Endometrial microvascular endothelial cells (primary cell): Measurements from ENCODE around the gene TCL1A. TPM values are rescaled to one million over a fixed set of nuclear protein-coding genes. Genes with fewer than 3 reads are reported as not detected.

ENCODE experiments used
- total RNA-seq: library from RNA; depleted of rRNA; stranded (reverse); fragments of >200 nt; gene quantifications from one replicate; pipeline ENCODE4 v1.2.3, GENCODE V29; 2015; ENCODE audit errors: inconsistent ontology term

TCL1A gene
- total RNA-seq, 1 donor from 2014 or later = not detected

Other genes starting within 250 kb of the TCL1A start
- gene SYNE3, start 197.5 kb downstream of the TCL1A start, total RNA-seq = 10.2 TPM
- gene GLRX5, start 179.1 kb downstream of the TCL1A start, total RNA-seq = 65.0 TPM
- gene TCL1B, start 27.7 kb downstream of the TCL1A start, total RNA-seq = not detected
- gene TUNAR, start 162.7 kb upstream of the TCL1A start, total RNA-seq = not detected